Measurements from ENCODE around the gene CALHM5.

The CALHM5 gene

DNA sequence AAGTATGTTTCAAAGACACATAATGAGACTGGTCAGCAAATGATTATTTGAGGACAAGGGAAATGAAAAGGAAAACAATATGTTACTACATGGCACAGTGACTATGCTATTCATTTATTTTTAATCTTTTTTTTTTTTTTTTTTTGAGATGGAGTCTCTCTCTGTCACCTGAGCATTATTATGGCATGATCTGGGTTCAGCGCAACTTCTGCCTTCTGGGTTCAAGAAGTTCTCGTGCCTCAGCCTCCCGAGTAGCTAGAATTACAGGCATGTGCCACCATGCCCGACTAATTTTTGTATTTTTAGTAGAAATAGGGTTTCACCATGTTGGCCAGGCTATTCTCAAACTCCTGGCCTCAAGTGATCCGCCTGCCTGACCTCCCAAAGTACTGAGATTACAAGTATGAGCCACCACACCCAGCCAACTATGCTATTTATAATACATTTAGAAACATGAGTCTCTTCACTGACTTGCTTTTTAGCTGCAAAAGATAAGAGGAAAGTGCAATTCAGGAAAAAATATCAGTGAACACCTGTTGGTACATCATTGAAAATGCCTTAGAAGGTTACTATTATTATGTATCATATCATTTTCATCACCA is 45.5 kb downstream of the CALHM5 start:
- DNase-seq (ENCODE audit: low read depth, low spot score) = no peak
- TF ChIP-seq, protein P1, sequence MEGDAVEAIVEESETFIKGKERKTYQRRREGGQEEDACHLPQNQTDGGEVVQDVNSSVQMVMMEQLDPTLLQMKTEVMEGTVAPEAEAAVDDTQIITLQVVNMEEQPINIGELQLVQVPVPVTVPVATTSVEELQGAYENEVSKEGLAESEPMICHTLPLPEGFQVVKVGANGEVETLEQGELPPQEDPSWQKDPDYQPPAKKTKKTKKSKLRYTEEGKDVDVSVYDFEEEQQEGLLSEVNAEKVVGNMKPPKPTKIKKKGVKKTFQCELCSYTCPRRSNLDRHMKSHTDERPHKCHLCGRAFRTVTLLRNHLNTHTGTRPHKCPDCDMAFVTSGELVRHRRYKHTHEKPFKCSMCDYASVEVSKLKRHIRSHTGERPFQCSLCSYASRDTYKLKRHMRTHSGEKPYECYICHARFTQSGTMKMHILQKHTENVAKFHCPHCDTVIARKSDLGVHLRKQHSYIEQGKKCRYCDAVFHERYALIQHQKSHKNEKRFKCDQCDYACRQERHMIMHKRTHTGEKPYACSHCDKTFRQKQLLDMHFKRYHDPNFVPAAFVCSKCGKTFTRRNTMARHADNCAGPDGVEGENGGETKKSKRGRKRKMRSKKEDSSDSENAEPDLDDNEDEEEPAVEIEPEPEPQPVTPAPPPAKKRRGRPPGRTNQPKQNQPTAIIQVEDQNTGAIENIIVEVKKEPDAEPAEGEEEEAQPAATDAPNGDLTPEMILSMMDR (IDR thresholded peaks at IDR 0.05; ENCODE audit: insufficient read depth, low read length, missing control alignments) = no peak
- POLR2A ChIA-PET = no interaction called here
- no peak overlapping the region for H3K4me3 ChIP-seq (ENCODE audit: low read depth, low read length)
- CTCF ChIA-PET = interaction anchor here (0.6 to 11.6 kb wide), 9 partner anchors 8 to 288 kb away, joined by 3 to 188 read pairs (median 45); partner anchors contain the start of gene TRAPPC3L

- CTCF ChIA-PET = interaction anchor here (1.5 to 11.6 kb wide), 8 partner anchors 9 to 341 kb away, joined by 3 to 188 read pairs (median 82); partner anchors contain the start of genes CALHM5, RWDD1 and TRAPPC3L
- H3K4me3 ChIP-seq (ENCODE audit: low read depth, low read length) = no peak overlapping the region
- TF ChIP-seq, protein P1 (IDR thresholded peaks at IDR 0.05; ENCODE audit: insufficient read depth, low read length, missing control alignments) = no peak
- POLR2A ChIA-PET = interaction anchor here (1.1 kb wide), 2 partner anchors 13 to 24 kb away, joined by 3 to 5 read pairs; partner anchors contain the start of gene RWDD1
- DNase-seq (ENCODE audit: low read depth, low spot score) = peak; percentile 87
These were observed 46.5 kb downstream of the CALHM5 start for GRCh38 chr6:116557893-116558292.

GRCh38 chr6:116560130-116560529 is 48.7 kb downstream of the CALHM5 start:
- TF ChIP-seq, protein P1 (IDR thresholded peaks at IDR 0.05; ENCODE audit: insufficient read depth, low read length, missing control alignments) = no peak
- CTCF ChIA-PET = interaction anchor here (0.7 to 11.6 kb wide), 29 partner anchors 9 to 347 kb away, joined by 3 to 188 read pairs (median 6); partner anchors contain the start of genes CALHM5, RWDD1 and TRAPPC3L
- POLR2A ChIA-PET = no interaction called here

DNA sequence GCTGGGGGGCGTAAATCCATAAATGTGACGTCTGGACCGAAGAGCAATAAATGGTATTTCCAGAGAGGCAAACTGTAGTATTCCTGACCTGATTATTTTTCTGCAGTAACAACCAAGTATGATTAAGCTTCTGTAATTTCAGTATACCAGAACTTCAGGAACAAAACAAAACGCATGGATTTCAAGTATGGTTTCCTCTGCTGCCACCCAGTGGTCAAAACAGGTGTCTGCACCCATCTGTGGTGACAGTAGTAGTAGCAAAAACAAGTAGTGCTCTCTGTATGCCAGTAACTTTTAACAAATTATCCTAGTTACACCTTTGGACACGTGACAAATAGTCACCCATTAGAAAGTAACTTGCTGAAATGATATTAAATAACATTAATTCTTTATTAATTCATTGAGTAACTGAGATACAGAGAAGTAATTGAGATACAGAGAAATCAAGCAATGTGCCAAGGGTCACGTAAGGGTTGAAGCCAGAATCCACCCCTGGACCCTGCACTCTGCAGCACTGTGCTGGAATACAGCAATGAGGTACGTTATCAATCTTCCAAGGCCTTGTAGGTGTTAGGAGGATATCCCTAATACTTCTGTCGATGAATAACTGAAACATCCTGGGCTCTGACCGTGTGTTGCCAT is 50.1 kb downstream of the CALHM5 start:
- ChIA-PET CTCF (interaction anchor here (0.6 to 11.6 kb wide), 51 partner anchors 8 to 446 kb away, joined by 3 to 188 read pairs (median 6); partner anchors contain the start of genes CALHM4, CALHM5, DSE and RWDD1), POLR2A (interaction anchor here (1.1 kb wide), 1 partner anchor 10 kb away, joined by 4 read pairs; the partner anchor contains the start of gene RWDD1)
- no peak overlapping the region for H3K4me3 ChIP-seq (ENCODE audit: low read depth, low read length)
- TF ChIP-seq, protein P1 (IDR thresholded peaks at IDR 0.05; ENCODE audit: insufficient read depth, low read length, missing control alignments) = peak; percentile 70
- DNase-seq (ENCODE audit: low read depth, low spot score) = no peak

More at GRCh38 chr6:116560130-116560529, 48.7 kb downstream of the CALHM5 start:
- DNase-seq (ENCODE audit: low read depth, low spot score) = no peak
- H3K4me3 ChIP-seq (ENCODE audit: low read depth, low read length) = no peak overlapping the region

- DNase-seq (ENCODE audit: low read depth, low spot score) = no peak
- ChIA-PET CTCF (interaction anchor here (0.6 to 11.6 kb wide), 25 partner anchors 8 to 345 kb away, joined by 3 to 188 read pairs (median 8); partner anchors contain the start of genes CALHM4, CALHM5 and RWDD1), POLR2A (no interaction called here)
- H3K4me3 ChIP-seq (ENCODE audit: low read depth, low read length) = no peak overlapping the region
- TF ChIP-seq, protein P1 (IDR thresholded peaks at IDR 0.05; ENCODE audit: insufficient read depth, low read length, missing control alignments) = no peak
These were observed 50.6 kb downstream of the CALHM5 start for GRCh38 chr6:116562019-116562403.

- ChIA-PET POLR2A (interaction anchor here (1.0 kb wide), 2 partner anchors 191 to 283 kb away, joined by 3 to 4 read pairs; partner anchors contain the start of gene TSPYL1), CTCF (interaction anchor here (0.6 to 11.6 kb wide), 32 partner anchors 8 to 345 kb away, joined by 3 to 188 read pairs (median 6); partner anchors contain the start of genes CALHM4, CALHM5, RWDD1 and TRAPPC3L)
- TF ChIP-seq, protein P1 (IDR thresholded peaks at IDR 0.05; ENCODE audit: insufficient read depth, low read length, missing control alignments) = no peak
- H3K4me3 ChIP-seq (ENCODE audit: low read depth, low read length) = no peak overlapping the region
- no peak for DNase-seq (ENCODE audit: low read depth, low spot score)
These were observed 51.2 kb downstream of the CALHM5 start for GRCh38 chr6:116562614-116563013.
